Glutamatergic neuron (in vitro differentiated cells): ENCODE measurements around the gene UIMC1. TPM values are rescaled to one million over a fixed set of nuclear protein-coding genes. Genes with fewer than 3 reads are reported as not detected.

Experiments
- DNase-seq: peaks from one replicate; pipeline ENCODE4 v3.0.0; 2022
- H3K27ac Mint-ChIP-seq: one replicate; pipeline ENCODE4 v1.8.0; 2020; ENCODE audit warnings: mild to moderate bottlenecking, mixed read lengths, inconsistent platforms; ENCODE audit not compliant: unreplicated experiment
- H3K27me3 Mint-ChIP-seq: one replicate; pipeline ENCODE4 v1.8.0; 2020; ENCODE audit warnings: mild to moderate bottlenecking, moderate library complexity, mixed read lengths, inconsistent platforms; ENCODE audit not compliant: unreplicated experiment
- H3K36me3 Mint-ChIP-seq: one replicate; pipeline ENCODE4 v1.8.0; 2020; ENCODE audit warnings: mild to moderate bottlenecking, mixed read lengths, inconsistent platforms; ENCODE audit not compliant: unreplicated experiment
- H3K4me1 Mint-ChIP-seq: one replicate; pipeline ENCODE4 v1.8.0; 2020; ENCODE audit warnings: mild to moderate bottlenecking, low read depth, mixed read lengths, inconsistent platforms; ENCODE audit not compliant: unreplicated experiment
- H3K4me3 Mint-ChIP-seq: one replicate; pipeline ENCODE4 v1.8.0; 2020; ENCODE audit warnings: mild to moderate bottlenecking, mixed read lengths, inconsistent platforms; ENCODE audit not compliant: unreplicated experiment
- H3K9me3 Mint-ChIP-seq: one replicate; pipeline ENCODE4 v1.8.0; 2020; ENCODE audit warnings: mild to moderate bottlenecking, moderate library complexity, mixed read lengths, inconsistent platforms; ENCODE audit not compliant: unreplicated experiment
- total RNA-seq: library from RNA; stranded (reverse); fragmentation: NEBNext Ultra II Directional; extraction: Animal tissue kit (Norgen Biotek cat#: 25700); gene quantifications from one replicate; pipeline ENCODE4 v1.2.1, GENCODE V29; 2021; ENCODE audit not compliant: unreplicated experiment
- TF ChIP-seq, protein P1 (sequence below): fragments of 200-600 bp; sonication (generic); IDR thresholded peaks from one replicate; pipeline ENCODE4 v1.5.0; 2021; ENCODE audit not compliant: partially characterized antibody, unreplicated experiment

The UIMC1 gene
- total RNA-seq, 1 donor from 2014 or later = 38.5 TPM

DNA sequence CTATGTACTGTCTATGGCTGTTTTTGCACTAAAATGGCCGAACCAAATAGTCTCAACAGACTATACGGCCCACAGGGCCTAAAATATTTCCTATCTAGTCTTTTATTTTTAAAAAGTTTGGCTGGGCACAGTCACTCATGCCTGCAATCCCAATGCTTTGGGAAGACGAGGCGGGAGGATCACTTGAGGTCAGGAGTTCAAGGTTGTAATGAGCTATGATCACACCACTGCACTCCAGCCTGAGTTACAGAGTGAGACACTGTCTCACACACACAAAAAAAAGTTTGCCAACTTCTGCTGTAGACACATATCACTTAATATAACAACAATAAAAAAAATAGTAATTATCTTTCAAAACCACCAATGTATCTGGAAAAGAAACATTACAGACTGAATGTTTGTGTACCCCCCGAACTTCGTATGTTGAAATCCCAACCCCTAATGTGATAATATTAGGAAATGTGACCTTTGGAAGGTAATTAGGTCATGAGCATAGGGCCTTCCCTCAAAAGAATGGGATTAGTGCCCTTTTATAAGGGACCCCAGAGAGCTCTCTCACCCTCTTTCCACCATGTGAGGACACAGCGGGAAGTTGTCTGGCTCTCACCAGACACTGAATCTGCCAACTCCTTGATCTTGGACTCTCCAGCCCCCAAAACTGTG lies 53.9 kb downstream of the UIMC1 start:
- Mint-ChIP-seq H3K27me3 (no peaks in the 10 kb centered on the region), H3K4me3 (no peak overlapping the region), H3K4me1 (peaks cover 6% of the 10 kb centered on the region), H3K9me3 (no peaks in the 10 kb centered on the region), H3K36me3 (no peaks in the 10 kb centered on the region), H3K27ac (no peak overlapping the region)
- TF ChIP-seq, protein P1, sequence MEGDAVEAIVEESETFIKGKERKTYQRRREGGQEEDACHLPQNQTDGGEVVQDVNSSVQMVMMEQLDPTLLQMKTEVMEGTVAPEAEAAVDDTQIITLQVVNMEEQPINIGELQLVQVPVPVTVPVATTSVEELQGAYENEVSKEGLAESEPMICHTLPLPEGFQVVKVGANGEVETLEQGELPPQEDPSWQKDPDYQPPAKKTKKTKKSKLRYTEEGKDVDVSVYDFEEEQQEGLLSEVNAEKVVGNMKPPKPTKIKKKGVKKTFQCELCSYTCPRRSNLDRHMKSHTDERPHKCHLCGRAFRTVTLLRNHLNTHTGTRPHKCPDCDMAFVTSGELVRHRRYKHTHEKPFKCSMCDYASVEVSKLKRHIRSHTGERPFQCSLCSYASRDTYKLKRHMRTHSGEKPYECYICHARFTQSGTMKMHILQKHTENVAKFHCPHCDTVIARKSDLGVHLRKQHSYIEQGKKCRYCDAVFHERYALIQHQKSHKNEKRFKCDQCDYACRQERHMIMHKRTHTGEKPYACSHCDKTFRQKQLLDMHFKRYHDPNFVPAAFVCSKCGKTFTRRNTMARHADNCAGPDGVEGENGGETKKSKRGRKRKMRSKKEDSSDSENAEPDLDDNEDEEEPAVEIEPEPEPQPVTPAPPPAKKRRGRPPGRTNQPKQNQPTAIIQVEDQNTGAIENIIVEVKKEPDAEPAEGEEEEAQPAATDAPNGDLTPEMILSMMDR = no peak
- no peak for DNase-seq

DNA sequence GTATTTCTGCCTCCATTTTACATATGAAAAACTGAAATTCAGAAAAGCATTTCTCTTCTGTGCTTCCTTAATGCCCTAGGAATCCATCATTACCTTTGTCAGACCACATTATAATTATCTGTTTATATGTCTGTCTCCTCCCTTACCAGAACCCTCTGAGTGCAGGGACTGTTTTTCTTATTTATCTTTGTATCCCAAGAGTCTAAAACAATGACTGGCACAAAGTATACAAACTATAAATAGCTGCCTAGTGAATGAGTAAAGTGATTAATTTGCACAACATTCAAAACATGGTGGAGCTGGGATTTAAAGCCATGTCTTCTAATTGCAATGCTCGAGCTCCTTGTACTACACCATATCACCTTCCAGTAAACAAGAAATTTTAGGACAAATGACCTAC lies 58.1 kb downstream of the UIMC1 start:
- Mint-ChIP-seq H3K4me3 (no peak overlapping the region), H3K4me1 (no peaks in the 10 kb centered on the region), H3K27me3 (no peaks in the 10 kb centered on the region), H3K27ac (no peak overlapping the region), H3K9me3 (no peaks in the 10 kb centered on the region), H3K36me3 (no peaks in the 10 kb centered on the region)
- TF ChIP-seq, protein P1 = no peak
- no peak for DNase-seq

DNA sequence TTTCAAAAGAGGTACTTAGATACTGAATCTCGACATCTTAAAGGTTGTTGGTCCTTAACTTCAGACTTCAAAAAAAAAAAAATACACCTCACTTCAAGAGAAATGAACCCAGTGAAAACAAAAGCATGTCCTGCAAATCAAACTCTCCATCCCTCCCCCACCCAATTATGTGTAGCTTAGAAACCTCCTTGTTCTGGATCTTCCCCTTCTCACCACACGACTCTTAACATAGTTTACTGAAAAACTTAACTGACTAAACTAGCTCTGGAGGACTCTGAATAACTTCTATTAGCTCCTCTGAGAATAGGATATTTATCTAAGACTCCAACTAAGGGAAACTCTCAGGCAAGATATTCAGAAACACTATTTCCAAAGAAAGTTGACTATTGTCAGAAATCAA lies 58.7 kb downstream of the UIMC1 start:
- Mint-ChIP-seq H3K4me1 (no peaks in the 10 kb centered on the region), H3K27ac (no peak overlapping the region), H3K4me3 (no peak overlapping the region), H3K9me3 (no peaks in the 10 kb centered on the region), H3K27me3 (no peaks in the 10 kb centered on the region), H3K36me3 (no peaks in the 10 kb centered on the region)
- DNase-seq = no peak
- TF ChIP-seq, protein P1 = no peak

DNA sequence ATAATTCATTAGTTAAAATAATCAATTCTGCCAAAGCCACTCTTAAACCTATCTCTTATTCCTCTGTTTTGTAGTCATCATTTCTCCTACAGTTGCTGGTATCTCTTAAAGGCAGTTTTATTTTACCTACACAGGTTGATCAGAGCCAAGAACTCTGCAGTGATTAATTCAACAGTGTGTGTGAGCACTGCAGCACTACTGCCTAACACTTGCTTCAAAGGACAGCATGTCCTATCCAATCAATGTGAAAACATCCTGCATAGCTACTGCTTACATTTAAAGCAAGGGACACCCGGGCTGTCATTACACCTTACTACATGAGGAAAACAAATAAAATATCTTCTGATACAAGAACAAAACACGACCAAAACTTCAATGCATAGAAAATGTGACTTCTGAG lies 62.3 kb downstream of the UIMC1 start:
- Mint-ChIP-seq H3K4me1 (no peaks in the 10 kb centered on the region), H3K27me3 (no peaks in the 10 kb centered on the region), H3K36me3 (no peaks in the 10 kb centered on the region), H3K9me3 (no peaks in the 10 kb centered on the region), H3K27ac (no peak overlapping the region), H3K4me3 (no peak overlapping the region)
- TF ChIP-seq, protein P1 = no peak
- no peak for DNase-seq

DNA sequence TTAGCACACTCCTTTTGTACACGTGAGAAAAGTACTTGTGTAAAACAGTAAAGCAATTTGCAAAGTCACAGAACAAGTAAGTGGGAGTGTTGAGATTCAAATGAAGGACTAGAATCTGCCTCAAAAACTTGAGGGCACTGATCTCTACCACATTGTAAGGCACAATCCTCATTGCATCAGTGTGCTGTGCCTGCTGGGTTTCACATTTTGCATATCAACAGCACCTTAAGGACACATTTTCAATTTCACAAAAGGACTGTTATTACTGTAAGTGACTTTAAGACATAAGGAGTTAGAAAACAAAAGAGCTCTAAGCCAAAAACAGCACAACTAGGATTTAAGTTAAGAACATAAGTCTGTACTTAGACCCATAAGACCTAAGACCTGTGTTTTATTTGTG lies 62.8 kb downstream of the UIMC1 start:
- no peak overlapping the region for H3K27ac Mint-ChIP-seq
- no peaks in the 10 kb centered on the region for H3K27me3 Mint-ChIP-seq
- H3K9me3 Mint-ChIP-seq = no peaks in the 10 kb centered on the region
- H3K4me3 Mint-ChIP-seq = no peak overlapping the region
- no peak for DNase-seq
- no peaks in the 10 kb centered on the region for H3K4me1 Mint-ChIP-seq
- no peaks in the 10 kb centered on the region for H3K36me3 Mint-ChIP-seq
- TF ChIP-seq, protein P1 = no peak
